Nephron (organoid): ENCODE results near the gene RER1.
"Not testable (repeated sequence)": the region's sequence is repeated elsewhere in the genome, so short reads cannot be mapped to it uniquely, and the experiment has no call there.

Experiments
- H3K27ac Mint-ChIP-seq, 3 experiments: 2 replicates each; pipeline ENCODE4 v1.8.0; 2020; ENCODE audit warnings: mixed read lengths in 3 of 3, mild to moderate bottlenecking in 2 of 3, moderate library complexity in 1 of 3
- H3K27me3 Mint-ChIP-seq: 2 replicates; pipeline ENCODE4 v1.8.0; 2021; ENCODE audit warnings: low read depth, mild to moderate bottlenecking, moderate library complexity, mixed read lengths
- H3K36me3 Mint-ChIP-seq: 2 replicates; pipeline ENCODE4 v1.8.0; 2020; ENCODE audit warnings: low read depth, mixed read lengths
- H3K4me1 Mint-ChIP-seq: 2 replicates; pipeline ENCODE4 v1.8.0; 2020; ENCODE audit warnings: mixed read lengths
- H3K4me3 Mint-ChIP-seq, 3 experiments: 2 replicates each; pipeline ENCODE4 v1.8.0; 2020; ENCODE audit warnings: mild to moderate bottlenecking in 3 of 3, mixed read lengths in 3 of 3, moderate library complexity in 2 of 3
- H3K9me3 Mint-ChIP-seq: 2 replicates; pipeline ENCODE4 v1.8.0; 2020; ENCODE audit warnings: mixed read lengths
- CTCF ChIP-seq, 3 experiments: fragments of 200-600 bp; sonication (generic); IDR thresholded peaks; one replicate each; pipeline ENCODE4 v1.5.0; 2021; ENCODE audit warnings: antibody characterized with exemption in 3 of 3; ENCODE audit not compliant: unreplicated experiment in 3 of 3

Gene RER1

GRCh38 chr1:2438641-2439040 is 47.0 kb downstream of the RER1 start:
- no peaks in the 10 kb centered on the region for H3K36me3 Mint-ChIP-seq
- no peak overlapping the region for H3K4me3 Mint-ChIP-seq
- H3K27ac Mint-ChIP-seq, result no peak overlapping the region
- no peaks in the 10 kb centered on the region for H3K9me3 Mint-ChIP-seq
- peaks cover 34% of the 10 kb centered on the region for H3K27me3 Mint-ChIP-seq
- no peak for TF ChIP-seq CTCF (IDR thresholded peaks at IDR 0.05; ENCODE audit: unreplicated experiment in 3 of 3)
- H3K4me1 Mint-ChIP-seq, result no peaks in the 10 kb centered on the region

GRCh38 chr1:2439369-2439768 is 47.7 kb downstream of the RER1 start:
- no peak for TF ChIP-seq CTCF (IDR thresholded peaks at IDR 0.05; ENCODE audit: unreplicated experiment in 3 of 3)
- H3K4me3 Mint-ChIP-seq, result no peak overlapping the region
- no peak overlapping the region for H3K27ac Mint-ChIP-seq
- no peaks in the 10 kb centered on the region for H3K36me3 Mint-ChIP-seq
- H3K4me1 Mint-ChIP-seq, result no peaks in the 10 kb centered on the region
- peaks cover 38% of the 10 kb centered on the region for H3K27me3 Mint-ChIP-seq
- no peaks in the 10 kb centered on the region for H3K9me3 Mint-ChIP-seq

- not testable (repeated sequence) for H3K4me1 Mint-ChIP-seq, H3K9me3 Mint-ChIP-seq, H3K27ac Mint-ChIP-seq, H3K4me3 Mint-ChIP-seq, H3K36me3 Mint-ChIP-seq
- H3K27me3 Mint-ChIP-seq, result peaks cover 45% of the 10 kb centered on the region
Measured at GRCh38 chr1:2440346-2440745, 48.7 kb downstream of the RER1 start.

- H3K27me3 Mint-ChIP-seq, result peaks cover 54% of the 10 kb centered on the region
- no peaks in the 10 kb centered on the region for H3K4me1 Mint-ChIP-seq
- no peak overlapping the region for H3K27ac Mint-ChIP-seq
- no peaks in the 10 kb centered on the region for H3K36me3 Mint-ChIP-seq
- H3K9me3 Mint-ChIP-seq, result no peaks in the 10 kb centered on the region
- no peak for TF ChIP-seq CTCF (IDR thresholded peaks at IDR 0.05; ENCODE audit: unreplicated experiment in 3 of 3)
- no peak overlapping the region for H3K4me3 Mint-ChIP-seq
Measured at GRCh38 chr1:2441746-2442145, 50.1 kb downstream of the RER1 start.

- no peaks in the 10 kb centered on the region for H3K4me1 Mint-ChIP-seq
- peak overlapping the region; percentile 50 to 64 (median 56) for H3K4me3 Mint-ChIP-seq
- H3K9me3 Mint-ChIP-seq, result no peaks in the 10 kb centered on the region
- no peak overlapping the region for H3K27ac Mint-ChIP-seq
- H3K36me3 Mint-ChIP-seq, result no peaks in the 10 kb centered on the region
- no peak for TF ChIP-seq CTCF (IDR thresholded peaks at IDR 0.05; ENCODE audit: unreplicated experiment in 3 of 3)
- H3K27me3 Mint-ChIP-seq, result peaks cover 51% of the 10 kb centered on the region
Measured at GRCh38 chr1:2442661-2443060, 51.0 kb downstream of the RER1 start.

- Mint-ChIP-seq H3K36me3 (no peaks in the 10 kb centered on the region), H3K27ac (no peak overlapping the region), H3K4me3 (no peak overlapping the region), H3K4me1 (no peaks in the 10 kb centered on the region), H3K27me3 (peaks cover 56% of the 10 kb centered on the region), H3K9me3 (no peaks in the 10 kb centered on the region)
- no peak for TF ChIP-seq CTCF (IDR thresholded peaks at IDR 0.05; ENCODE audit: unreplicated experiment in 3 of 3)
Measured at GRCh38 chr1:2443277-2444137, 51.9 kb downstream of the RER1 start.
